Measurements from ENCODE around the gene LRRD1.
A peak's percentile ranks its signal among the peaks of the same experiment; 100 is the strongest.
"Not testable (repeated sequence)": the region's sequence is repeated elsewhere in the genome, so short reads cannot be mapped to it uniquely, and the experiment has no call there.

LRRD1 gene

DNA sequence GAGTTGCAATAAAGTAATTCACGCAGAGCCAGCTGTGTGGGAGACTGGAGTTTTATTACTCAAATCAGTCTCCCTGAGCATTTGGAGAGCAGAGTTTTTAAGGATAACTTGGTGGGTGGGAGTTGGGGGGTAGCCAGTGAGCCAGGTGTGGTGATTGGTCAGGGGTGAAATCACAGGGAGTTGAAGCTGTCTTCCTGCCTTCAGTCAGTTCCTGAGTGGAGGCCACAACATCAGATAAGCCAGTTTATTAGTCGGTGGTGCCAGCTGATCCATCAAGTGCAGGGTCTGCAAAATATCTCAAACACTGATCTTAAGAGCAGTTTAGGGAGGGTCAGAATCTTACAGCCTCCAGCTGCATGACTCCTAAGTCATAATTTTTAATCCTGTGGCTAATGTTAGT is 41.4 kb downstream of the LRRD1 start:
- no peak for DNase-seq

DNA sequence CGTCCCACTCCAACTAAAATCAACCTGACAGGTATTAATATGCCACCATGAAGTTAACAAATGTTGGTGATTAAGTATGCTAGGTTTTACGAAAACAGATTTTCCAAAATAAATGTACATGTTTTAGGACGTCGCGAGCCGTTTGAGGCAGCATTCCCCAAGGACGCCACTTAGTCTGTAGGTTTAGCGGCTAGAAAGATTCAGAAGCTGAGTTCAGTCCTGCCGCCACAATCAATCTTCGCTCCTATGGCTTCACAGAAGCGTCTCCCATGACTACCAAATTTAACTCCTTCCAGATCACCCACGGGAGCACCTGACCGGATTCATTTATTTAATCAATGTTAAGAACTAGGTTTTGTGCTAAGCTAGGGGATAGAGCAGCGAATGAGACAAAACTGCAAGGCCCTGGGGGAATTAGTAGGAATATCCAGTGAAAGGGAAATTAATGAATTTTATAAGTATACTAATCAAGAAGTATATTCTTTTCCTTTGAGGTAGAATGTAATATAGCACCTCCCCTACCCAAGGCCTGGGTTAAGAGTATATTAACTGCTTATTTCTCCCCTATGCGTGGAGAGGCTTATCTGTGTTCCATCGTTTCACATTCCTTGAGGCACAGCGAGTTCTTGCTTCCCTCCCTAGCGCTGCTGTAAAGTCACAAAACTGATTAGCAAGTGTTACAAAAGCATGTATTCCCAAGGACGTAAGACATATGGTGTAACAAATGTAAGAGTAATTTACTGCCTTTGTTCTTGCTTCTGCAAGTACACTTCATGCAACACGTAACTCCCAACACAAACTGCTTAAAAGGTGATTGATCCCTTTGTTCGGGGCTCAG is 43.7 kb downstream of the LRRD1 start:
- DNase-seq, result no peak

DNA sequence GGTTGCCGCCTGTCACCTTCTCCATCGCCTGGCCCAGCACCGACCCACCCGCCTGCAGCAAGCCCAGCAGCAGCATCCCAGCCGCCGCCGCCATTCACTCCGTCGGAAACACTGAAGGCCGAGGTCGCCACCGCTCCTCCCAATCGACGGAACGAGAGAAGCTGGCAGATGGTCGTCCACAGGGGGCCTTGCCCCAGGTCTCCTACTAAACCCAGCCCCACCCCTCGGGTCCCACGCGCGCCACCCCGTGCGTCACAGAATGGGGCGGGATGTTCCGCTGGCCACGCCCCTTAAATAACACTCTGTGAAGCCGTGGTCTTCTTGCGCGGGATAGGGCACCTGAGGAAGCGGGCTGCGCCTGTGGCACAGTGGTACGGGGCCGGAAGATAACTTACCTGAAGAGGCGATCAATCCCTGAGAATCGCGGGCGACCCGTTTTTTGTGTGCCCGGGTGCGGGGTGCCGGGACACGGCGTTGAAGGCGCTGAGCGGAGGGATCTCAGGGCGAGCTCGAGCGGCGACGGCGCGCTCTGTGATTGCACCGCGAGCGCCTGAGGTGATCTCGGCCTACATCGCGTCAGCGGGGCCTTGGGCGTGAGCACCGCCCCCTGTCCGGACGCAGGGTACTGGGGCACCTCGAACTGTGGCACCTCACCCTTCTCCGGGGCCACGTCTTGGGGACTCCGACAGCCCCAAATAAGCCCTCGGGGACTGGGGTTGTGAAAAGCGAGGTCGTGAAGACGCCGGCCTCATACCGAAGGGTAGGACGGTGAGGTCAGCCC is 44.5 kb downstream of the LRRD1 start, which contains the start of gene CYP51A1:
TSS of gene CYP51A1 (minus strand) at position 207 of the 781 bp plus-strand sequence. CDS start at position 94, 113 bp downstream.
- peak; percentile 94 for DNase-seq

DNA sequence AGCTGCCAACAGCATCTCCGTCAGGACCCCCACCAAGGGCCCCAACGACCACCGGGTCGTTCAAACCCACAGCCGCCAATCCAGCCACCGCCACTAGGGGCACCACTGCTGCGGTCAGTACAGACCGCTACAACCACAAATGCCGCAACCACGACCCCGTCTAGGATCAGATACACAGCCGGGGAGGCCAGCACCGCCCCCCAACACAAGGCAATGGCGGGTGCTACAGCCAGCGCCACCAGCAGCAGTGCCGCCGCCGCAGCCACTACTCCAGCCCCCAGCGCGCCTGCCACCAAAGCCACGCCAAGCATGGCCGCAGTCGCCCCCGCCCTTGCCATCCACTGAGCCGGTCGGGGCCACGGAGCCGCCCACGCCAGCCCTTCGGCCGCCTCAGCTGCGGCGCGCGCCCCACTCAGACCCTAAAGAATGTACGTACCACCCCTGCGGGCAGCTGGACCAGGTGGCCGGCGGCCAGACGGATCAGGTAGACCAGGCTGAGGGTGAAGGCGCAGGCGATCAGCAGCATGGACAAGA is 45.1 kb downstream of the LRRD1 start:
- peak; percentile 63 for DNase-seq

DNA sequence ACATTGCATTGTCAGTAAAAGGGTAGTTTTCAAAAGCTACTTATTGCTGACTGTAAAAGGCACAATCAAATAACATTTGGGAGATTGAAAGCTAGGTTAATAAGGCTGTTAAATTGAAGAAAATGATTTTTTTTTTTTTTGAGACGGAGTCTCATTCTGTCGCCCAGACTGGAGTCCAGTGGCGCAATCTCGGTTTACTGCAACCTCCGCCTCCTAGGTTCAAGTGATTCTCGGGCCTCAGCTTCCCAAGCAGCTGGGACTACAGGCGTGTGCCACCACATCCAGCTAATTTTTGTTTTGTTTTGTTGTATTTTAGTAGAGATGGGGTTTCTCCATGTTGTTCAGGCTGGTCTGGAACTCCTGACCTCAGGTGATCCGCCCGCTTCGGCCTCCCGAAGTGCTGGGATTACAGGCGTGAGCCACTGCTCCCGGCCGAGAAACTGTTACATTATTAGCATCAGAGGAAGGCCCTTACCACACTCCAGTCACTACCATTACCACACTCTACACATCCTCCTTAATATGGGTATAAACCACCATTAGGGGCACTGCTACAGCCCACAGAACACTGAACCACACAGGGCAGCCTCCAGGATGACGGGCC is 45.7 kb downstream of the LRRD1 start:
- no peak for DNase-seq

DNA sequence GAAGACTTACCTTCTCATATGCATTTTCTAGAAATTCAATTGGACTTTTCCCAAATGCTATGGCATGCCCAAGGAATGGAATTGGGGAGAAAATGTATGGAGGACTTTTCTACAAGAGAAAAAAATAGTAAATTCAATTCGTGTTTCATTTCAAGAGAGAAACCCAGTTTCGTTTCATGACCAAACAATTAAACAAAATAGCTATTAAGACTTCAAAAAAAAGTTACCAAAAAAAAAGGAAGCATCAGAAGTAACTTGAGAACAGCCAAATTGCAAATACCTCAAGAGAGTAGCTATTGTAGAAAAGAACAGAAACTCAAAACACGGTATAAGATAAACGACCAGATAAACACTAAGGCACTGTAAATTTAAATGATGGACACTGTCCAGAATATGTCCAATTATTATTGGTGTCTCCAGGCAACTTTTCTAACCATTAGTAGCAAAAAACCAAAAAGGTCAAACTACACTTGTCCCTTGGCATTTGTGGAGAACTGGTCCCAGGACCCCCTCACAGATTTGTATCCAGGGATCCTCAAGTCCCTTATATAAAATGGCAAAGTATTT is 47.1 kb downstream of the LRRD1 start:
- DNase-seq, result no peak

DNA sequence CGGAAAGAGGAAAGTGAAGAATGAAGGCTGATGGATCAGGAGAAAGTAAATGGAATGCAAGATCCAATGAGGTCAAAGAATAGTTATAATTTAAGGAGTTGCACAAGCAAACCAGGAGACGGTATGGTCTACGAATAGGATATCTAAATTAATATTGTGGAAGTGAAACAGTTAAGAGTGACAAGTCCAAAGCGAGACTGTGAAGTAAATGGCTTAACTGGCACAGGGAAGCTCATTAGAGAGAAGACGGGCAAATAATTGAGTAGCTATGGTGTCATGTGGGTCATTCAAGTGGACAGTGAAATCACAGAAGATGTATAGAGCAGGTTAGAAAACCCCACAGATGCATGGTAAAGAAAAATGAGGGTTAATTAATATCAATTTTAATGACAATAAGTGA is 47.8 kb downstream of the LRRD1 start:
- DNase-seq, result no peak

DNA sequence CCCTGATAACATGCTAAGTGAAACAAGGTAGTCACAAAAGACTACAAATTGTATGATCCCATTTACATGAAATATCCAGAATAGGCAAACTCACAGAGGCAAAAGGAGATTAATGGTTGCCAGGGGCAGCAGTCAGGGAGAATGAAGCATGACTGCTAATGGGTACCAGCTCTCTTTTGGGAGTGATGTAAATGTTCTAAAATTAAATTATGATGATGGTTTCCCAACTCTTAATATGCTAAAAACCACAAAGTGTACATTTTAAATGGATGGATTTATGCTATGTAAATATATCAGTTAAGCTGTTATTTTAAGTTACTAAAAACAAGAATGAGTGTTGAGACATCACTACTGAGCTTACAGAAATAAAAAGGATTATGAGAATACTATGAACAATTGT is 57.3 kb downstream of the LRRD1 start:
- no peak for DNase-seq

DNA sequence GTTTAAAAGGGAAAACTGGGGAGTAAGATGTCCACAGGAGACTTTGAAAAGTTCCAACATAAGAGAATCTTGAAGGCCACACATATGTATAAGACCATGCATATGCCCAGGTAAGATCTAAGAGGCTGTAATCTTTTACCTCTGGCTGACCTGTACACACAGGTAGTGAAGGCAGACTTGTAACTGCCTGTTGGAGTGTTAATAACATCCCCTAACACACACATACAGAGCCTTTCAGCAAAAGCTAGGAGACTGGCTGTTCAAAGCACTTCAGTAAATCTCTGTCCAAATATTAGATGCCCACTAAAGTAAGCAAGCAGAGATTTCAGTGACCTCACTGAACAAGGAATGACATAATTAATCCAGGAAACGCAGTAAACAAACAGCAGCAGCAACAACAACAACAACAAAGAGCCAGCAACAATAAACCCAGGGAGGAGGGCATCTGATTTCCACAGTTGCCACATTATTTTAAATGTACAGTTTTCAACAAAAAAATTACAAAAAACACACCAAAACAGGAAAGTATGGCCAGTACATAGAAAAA is 59.7 kb downstream of the LRRD1 start:
- no peak for DNase-seq

DNA sequence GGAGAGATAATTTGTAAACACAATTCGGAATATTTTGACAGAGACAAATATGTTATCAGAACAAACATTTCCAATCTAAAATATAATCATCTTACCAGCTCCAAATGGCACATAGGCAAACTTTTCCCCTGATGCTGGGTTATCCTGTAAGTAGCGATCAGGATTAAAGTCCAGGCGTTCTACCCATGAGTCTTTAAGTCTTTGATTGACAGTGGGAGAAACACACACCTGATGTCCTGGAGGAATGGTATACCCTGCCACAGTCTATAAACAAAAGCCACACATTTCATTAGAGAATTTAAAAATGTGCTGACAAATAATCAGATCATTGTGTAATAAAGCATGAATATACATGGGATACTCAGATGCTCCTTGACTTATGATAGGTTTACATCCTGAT is 62.0 kb downstream of the LRRD1 start:
- no peak for DNase-seq

DNA sequence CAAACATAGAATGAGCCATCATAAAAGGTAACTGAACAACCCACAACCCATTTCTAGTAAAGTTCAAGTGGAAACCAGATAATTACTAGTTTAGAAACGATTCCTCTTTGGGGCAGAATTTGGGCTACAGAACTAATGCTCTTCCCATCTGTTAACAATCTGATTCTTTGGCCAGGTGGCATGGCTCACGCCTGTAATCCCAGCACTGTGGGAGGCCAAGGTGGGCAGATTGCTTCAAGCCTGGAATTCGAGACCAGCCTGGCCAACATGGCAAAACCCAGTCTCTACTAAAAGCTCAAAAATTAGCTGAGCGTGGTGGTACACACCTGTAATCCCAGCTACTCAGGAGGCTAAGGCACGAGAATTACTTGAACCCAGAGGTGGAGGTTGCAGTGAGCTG is 63.1 kb downstream of the LRRD1 start:
- DNase-seq, result no peak

DNA sequence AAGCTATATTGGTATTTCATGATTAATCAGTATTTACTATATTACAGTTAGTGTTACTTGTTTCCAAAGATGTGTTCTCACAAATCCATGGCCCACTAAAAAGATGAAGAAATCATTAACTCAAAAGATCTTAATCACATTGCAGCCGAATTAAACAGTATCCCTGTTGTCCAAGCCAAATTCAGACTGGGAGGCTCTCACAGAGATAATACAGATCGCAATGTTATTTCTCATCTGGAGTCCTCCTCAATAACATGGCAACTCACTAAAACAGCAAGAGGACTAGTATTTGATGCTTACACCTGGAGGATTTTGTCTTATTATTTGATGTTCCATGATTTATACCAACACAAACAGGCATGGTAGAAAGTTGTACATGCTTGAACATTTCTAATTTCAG is 68.1 kb downstream of the LRRD1 start:
- no peak for DNase-seq

DNA sequence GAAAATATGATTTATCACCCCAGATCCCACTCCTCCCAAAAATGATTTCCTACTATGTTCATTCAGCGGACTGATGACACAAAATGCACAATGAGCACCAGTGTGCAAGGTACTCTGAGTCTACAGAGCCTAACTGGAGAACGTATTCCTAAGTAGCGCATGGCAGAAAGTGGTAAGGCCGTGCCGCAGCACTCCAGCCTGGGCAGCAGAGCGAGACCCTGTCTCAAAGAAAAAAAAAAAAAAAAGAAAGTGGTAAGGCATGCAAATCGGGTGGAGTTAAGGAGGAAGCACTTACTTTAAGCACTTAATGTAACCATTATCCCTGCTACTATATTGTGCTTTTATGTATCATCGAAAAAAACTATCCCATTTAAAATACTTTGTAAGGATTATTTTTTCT is 70.1 kb downstream of the LRRD1 start:
- no peak for DNase-seq

DNA sequence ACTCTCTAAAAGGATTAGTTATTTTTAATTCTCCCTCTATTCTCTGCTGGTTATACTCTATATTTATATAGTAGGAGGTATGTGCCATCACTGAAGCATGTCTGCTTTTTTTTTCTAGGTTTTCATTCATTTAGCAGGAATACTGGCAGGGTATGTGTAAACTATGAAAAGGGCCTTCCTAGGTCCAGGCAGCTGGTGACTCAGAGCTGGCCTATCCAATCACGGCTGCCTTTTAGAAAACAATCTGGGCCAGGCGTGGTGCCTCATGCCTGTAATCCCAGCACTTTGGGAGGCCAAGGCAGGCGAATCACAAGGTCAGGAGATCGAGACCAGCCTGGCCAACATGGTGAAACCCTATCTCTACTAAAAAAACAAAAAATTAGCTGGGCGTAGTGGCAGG is 76.1 kb downstream of the LRRD1 start:
- not testable (repeated sequence) for DNase-seq

DNA sequence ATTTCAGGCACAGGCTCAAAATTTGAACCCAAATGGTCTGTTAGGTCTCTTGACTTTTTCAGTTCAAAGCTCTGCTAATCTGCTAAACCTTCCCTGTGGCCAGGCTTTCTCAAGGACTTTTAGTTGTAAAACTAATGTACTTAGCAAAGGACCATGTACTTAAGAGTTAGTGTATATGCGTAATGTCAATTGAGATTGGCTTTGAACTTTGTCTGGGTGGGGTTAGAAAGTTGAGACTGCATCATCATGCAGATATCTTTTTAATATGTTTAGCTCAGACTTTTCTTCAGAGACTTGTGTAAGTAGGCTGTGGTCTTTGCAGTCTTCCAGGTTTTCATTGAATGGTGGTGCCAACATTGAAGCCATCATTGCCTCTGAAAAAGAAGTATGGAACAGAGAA is 78.4 kb downstream of the LRRD1 start:
- DNase-seq, result no peak

DNA sequence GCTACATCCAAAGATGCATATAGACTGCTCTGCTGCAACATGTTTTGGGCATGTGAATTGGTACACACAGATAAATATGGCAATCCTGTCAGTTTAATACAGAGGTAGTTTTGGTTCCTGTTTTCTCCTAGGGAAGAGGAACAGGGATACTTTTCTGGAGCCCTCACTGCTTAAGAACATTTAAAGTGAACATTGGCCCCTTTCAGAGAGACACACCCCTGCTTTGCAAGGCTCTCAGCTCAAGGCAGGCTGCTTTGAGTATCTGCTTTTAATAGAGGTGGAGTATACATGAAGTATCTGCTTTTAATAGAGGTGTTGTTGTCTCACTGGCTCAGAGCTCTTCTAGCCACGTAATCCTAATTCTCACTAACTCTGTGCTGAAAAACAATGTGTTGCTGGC is 83.6 kb downstream of the LRRD1 start:
- DNase-seq, result no peak

Data from activated naive CD4-positive, alpha-beta T cell treated with Interleukin-2 at 50 U/mL for 16 hours (primary cell).